Lower leg skin (tissue), 4 donors: Measurements from ENCODE around the gene MAP3K20. TPM values are rescaled to one million over a fixed set of nuclear protein-coding genes. Genes with fewer than 3 reads are reported as not detected.
"Not testable (repeated sequence)": the region's sequence is repeated elsewhere in the genome, so short reads cannot be mapped to it uniquely, and the experiment has no call there.

Source experiments
- DNase-seq, 2 donors: peaks; one replicate each; pipeline ENCODE4 v3.0.0-alpha.2; 2019; ENCODE audit warnings: low spot score in 2 of 2
- H3K4me3 ChIP-seq: fragments of 200-600 bp; sonication (generic); 2 replicates; pipeline ENCODE4 v1.5.1; 2017; ENCODE audit warnings: mild to moderate bottlenecking, low read depth; ENCODE audit not compliant: poor library complexity, severe bottlenecking
- POLR2A ChIP-seq, 2 donors: fragments of 450-650 bp; IDR thresholded peaks; one replicate each; pipeline ENCODE4 v1.6.1; 2016 to 2017; ENCODE audit warnings: antibody characterized with exemption in 2 of 2, mild to moderate bottlenecking in 1 of 2, moderate library complexity in 1 of 2
- WGBS, 2 donors: methylation state at CpG; one replicate each; pipeline ENCODE4 v1.1.5; 2018; 5-methylcytosine and 5-hydroxymethylcytosine counted together
- intact Hi-C: fragments of 100-400 bp; cut with DNase I; formaldehyde crosslinking; loops from one replicate; pipeline ENCODE4 v1.15.0; 2023; ENCODE audit warnings: low total_unique reads
- total RNA-seq, 4 donors: library from RNA; depleted of rRNA; stranded (reverse); fragments of >200 nt; gene quantifications; one replicate each; pipeline ENCODE4 v1.1.0, GENCODE V29; 2016
- TF ChIP-seq, protein P1 (sequence below), 3 donors: fragments of 450-650 bp; IDR thresholded peaks; one replicate each; pipeline ENCODE4 v1.5.1; 2016; ENCODE audit warnings: antibody characterized with exemption in 3 of 3, mild to moderate bottlenecking in 3 of 3, moderate library complexity in 2 of 3

Gene MAP3K20
- total RNA-seq, 4 donors from 2014 or later = 30.9 to 40.3 (median 37.3) TPM

- no peak for DNase-seq
- H3K4me3 ChIP-seq = no peak overlapping the region
- intact Hi-C loops = no loop called here
- TF ChIP-seq, protein P1, sequence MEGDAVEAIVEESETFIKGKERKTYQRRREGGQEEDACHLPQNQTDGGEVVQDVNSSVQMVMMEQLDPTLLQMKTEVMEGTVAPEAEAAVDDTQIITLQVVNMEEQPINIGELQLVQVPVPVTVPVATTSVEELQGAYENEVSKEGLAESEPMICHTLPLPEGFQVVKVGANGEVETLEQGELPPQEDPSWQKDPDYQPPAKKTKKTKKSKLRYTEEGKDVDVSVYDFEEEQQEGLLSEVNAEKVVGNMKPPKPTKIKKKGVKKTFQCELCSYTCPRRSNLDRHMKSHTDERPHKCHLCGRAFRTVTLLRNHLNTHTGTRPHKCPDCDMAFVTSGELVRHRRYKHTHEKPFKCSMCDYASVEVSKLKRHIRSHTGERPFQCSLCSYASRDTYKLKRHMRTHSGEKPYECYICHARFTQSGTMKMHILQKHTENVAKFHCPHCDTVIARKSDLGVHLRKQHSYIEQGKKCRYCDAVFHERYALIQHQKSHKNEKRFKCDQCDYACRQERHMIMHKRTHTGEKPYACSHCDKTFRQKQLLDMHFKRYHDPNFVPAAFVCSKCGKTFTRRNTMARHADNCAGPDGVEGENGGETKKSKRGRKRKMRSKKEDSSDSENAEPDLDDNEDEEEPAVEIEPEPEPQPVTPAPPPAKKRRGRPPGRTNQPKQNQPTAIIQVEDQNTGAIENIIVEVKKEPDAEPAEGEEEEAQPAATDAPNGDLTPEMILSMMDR (IDR thresholded peaks at IDR 0.05) = no peak
- TF ChIP-seq POLR2A (IDR thresholded peaks at IDR 0.05) = no peak
- WGBS, 2 donors = 61 to 62% methylated on average over 3 of the region's 3 CpGs
Measured at GRCh38 chr2:173279527-173279868, 203.9 kb downstream of the MAP3K20 start.

DNA sequence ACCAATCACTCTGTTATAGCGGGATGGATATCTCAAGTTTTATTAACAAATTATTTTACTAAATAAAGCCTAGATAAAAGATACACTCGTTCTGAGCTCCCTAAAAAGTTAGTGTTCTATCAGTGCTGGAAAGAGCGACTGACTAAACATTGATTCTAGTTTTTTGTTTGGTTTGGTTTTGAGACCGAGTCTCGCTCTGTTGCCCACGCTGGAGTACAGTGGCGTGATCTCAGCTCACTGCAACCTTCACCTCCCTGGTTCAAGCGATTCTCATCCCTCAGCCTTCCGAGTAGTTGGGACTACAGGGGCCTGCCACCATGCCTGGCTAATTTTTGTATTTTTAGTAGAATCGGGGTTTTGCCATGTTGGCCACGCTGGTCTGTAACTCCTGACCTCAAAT is 205.2 kb downstream of the MAP3K20 start:
- no peak for DNase-seq
- H3K4me3 ChIP-seq = no peak overlapping the region
- TF ChIP-seq, protein P1 (IDR thresholded peaks at IDR 0.05) = no peak
- no peak for TF ChIP-seq POLR2A (IDR thresholded peaks at IDR 0.05)
- intact Hi-C loops = no loop called here
- WGBS, 2 donors = 88 to 97% methylated on average over 11 of the region's 11 CpGs

DNA sequence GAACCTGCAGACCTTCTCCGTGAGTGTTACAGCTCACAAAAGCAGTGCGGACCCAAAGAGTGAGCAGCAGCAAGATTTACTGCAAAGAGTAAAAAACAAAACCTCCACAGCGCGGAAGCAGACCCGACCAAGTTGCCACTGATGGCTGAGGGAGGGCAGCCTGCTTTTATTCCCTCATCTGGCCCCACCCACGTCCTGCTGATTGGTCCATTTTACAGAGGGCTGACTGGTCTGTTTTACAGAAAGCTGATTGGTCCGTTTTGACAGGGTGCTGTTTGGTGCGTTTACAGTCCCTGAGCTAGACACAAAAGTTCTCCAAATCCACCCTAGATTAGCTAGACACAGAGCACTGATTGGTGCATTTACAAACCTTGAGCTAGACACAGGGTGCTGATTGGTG is 206.3 kb downstream of the MAP3K20 start:
- 92 to 96% methylated on average over 8 of the region's 8 CpGs for WGBS, 2 donors
- H3K4me3 ChIP-seq, intact Hi-C loops, DNase-seq: not testable (repeated sequence)

- H3K4me3 ChIP-seq = no peak overlapping the region
- peak in 1 of 2 donors; percentile 24 for DNase-seq
- 67 to 87% methylated on average over 11 to 28 of the region's 28 CpGs for WGBS, 2 donors
- intact Hi-C loops = no loop called here
- TF ChIP-seq, protein P1 (IDR thresholded peaks at IDR 0.05) = no peak
- TF ChIP-seq POLR2A (IDR thresholded peaks at IDR 0.05) = no peak
Measured at GRCh38 chr2:173282795-173283545, 207.3 kb downstream of the MAP3K20 start.

GRCh38 chr2:173286153-173286809 is 210.6 kb downstream of the MAP3K20 start:
- no peak for TF ChIP-seq POLR2A (IDR thresholded peaks at IDR 0.05)
- TF ChIP-seq, protein P1 (IDR thresholded peaks at IDR 0.05) = no peak
- no peak overlapping the region for H3K4me3 ChIP-seq
- no peak for DNase-seq
- WGBS, 2 donors = 70 to 78% methylated on average over 7 of the region's 7 CpGs
- intact Hi-C loops = no loop called here

GRCh38 chr2:173287594-173287993 is 211.9 kb downstream of the MAP3K20 start:
- DNase-seq = no peak
- TF ChIP-seq, protein P1 (IDR thresholded peaks at IDR 0.05) = no peak
- no peak for TF ChIP-seq POLR2A (IDR thresholded peaks at IDR 0.05)
- WGBS, 2 donors = 84 to 93% methylated on average over 2 of the region's 2 CpGs
- no peak overlapping the region for H3K4me3 ChIP-seq
- intact Hi-C loops = no loop called here
